NCI-H748 (cell line): ENCODE results near the gene SRMS.

ENCODE experiments used
- DNase-seq: peaks from one replicate; lab custom pipeline; 2025; ENCODE audit not compliant: unreplicated experiment; lab: John Stamatoyannopoulos, UW

Gene SRMS

DNA sequence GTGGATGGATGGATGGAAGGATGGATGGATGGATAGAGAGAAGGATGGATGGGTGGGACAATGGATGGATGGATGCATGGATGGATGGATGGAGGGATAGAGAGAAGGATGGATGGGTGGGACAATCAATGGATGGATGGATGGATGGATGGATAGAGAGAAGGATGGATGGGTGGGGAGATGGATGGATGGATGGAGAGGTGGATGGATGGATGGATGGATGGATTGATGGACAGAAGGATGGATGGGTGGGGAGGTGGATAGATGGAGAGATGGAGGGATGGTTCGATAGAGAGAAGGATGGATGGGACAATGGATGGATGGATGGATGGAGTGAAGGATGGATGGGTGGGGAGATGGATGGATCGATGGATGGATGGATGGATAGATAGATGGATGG is 55.0 kb downstream of the SRMS start:
- DNase-seq = no peak

DNA sequence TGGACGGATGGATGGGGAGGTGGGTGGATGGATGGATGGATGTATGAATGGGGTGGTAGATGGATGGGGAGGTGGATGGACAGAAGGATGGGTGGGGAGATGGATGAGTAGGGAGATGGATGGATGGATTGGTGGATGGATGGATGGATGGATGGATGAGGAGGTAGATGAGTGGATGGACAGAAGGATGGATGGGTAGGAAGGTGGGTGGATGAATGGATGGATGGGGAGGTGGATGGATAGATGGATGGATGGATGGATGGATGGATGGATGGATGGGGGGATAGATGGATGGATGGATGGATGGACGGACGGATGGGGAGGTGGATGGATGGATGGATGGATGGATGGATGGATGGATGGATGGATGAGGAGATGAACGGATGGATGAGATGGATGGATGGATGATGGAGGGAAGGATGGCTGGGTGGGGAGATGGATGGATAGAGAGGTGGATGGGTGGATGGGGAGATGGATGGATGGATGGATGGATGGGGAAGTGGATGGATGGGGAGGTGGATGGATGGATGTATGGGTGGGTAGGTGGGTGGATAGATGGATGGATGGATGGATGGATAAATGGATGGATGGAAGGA is 55.8 kb downstream of the SRMS start:
- no peak for DNase-seq

DNA sequence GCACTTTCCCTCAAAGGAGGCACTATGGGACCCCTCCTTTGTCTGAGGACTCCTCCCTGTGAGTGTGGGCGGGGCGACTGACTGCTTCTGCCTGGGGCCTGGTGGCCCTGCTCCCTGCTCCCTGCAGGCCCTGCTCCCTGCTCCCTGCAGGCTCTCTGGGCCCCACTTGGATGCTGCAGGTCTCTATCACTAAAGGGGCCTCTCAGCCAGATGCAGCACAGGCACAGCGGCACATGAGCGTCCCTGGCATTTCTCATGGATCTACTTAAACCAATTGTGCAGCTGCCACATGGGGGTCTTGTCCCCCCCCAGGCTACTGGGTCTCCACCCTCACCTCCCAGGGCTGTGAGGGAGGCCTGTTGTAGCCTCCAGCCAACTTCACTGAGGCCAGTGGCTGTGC is 56.5 kb downstream of the SRMS start:
- DNase-seq = no peak
